Measurements from ENCODE around the gene MACROD2.
"Not testable (repeated sequence)": the region's sequence is repeated elsewhere in the genome, so short reads cannot be mapped to it uniquely, and the experiment has no call there.

The MACROD2 gene

DNA sequence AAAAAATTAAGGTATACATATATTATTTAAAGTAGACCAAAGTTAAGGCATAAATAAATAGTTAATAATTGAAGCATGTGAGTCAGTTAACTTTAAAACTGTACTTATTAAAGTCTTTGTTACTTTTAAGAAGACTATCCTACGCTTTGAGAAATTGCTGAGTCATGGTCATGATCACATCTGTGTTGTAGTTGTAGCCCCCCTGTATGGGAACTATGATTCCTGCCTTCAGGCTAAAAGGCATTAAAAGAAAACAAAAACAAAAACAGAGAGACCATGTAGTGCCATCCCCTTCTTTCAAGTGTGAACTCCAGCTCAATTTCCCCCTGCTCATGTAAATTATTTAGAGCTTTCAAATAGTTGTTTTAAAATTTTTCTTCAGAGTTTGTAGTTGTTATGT, 218.7 kb downstream of the MACROD2 start:
- Histone ChIP-seq H3K27me3 (no peaks in the 10 kb centered on the region), H3K4me1 (peaks cover 6% of the 10 kb centered on the region; the same call in 1 of the 2 replicates), H3K36me3 (no peaks in the 10 kb centered on the region), H3K4me3 (ENCODE audit: low read depth, low read length) (no peak overlapping the region), H3K9me3 (no peaks in the 10 kb centered on the region)
- no peak for DNase-seq
- TF ChIP-seq CTCF (IDR thresholded peaks at IDR 0.05; ENCODE audit: low read depth, low read length): no peak

DNA sequence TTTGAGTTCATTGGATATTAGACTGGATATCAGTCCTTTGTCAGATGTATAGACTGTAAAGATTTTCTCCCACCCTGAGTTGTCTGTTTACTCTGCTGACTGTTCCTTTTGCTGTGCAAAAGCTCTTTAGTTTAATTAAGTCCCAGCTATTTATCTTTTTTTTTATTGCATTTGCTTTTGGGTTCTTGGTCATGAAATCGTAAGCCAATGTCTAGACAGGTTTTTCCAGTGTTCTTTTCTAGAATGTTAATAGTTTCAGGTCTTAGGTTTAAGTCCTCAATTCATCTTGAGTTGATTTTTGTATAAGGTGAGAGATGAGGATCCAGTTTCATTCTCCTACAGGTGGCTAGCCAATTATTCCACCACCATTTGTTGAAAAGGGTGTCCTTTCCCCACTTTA, 220.6 kb downstream of the MACROD2 start:
- not testable (repeated sequence) for H3K9me3 ChIP-seq; H3K36me3 ChIP-seq; H3K4me1 ChIP-seq; DNase-seq; H3K4me3 ChIP-seq (ENCODE audit: low read depth, low read length); H3K27me3 ChIP-seq

- Histone ChIP-seq H3K4me1 (peaks cover 4% of the 10 kb centered on the region), H3K9me3 (no peaks in the 10 kb centered on the region), H3K36me3 (no peaks in the 10 kb centered on the region), H3K4me3 (ENCODE audit: low read depth, low read length) (no peak overlapping the region), H3K27me3 (no peaks in the 10 kb centered on the region)
- no peak for TF ChIP-seq CTCF (IDR thresholded peaks at IDR 0.05; ENCODE audit: low read depth, low read length)
- no peak for DNase-seq
Measured at GRCh38 chr20:14219801-14220461, 224.6 kb downstream of the MACROD2 start.

- DNase-seq: no peak
- no peaks in the 10 kb centered on the region for H3K27me3 ChIP-seq
- no peaks in the 10 kb centered on the region for H3K9me3 ChIP-seq
- no peak for TF ChIP-seq CTCF (IDR thresholded peaks at IDR 0.05; ENCODE audit: low read depth, low read length)
- H3K36me3 ChIP-seq: no peaks in the 10 kb centered on the region
- H3K4me1 ChIP-seq: peaks cover 7% of the 10 kb centered on the region
- H3K4me3 ChIP-seq (ENCODE audit: low read depth, low read length): no peak overlapping the region
Measured at GRCh38 chr20:14220986-14221385, 225.7 kb downstream of the MACROD2 start.

DNA sequence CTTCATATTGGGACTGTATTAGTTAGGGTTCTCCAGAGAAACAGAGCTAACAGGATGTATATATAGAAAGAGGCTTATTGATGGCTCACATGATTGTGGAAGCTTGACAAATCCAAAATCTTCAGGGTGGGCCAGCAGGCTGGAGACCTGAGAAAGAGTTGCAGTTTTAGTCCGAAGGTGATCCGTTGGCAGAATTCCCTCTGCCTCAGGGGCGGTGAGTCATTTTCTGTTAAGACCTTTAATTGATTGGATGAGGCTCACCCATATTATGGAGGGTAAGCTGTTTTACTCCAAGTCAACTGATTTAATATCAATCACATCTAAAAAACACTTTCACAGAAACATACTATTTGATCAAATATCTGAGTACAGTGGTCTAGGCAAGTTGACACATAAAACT, 228.5 kb downstream of the MACROD2 start:
- Histone ChIP-seq H3K36me3 (no peaks in the 10 kb centered on the region), H3K9me3 (no peaks in the 10 kb centered on the region), H3K4me3 (ENCODE audit: low read depth, low read length) (no peak overlapping the region), H3K27me3 (no peaks in the 10 kb centered on the region), H3K4me1 (peaks cover 7% of the 10 kb centered on the region)
- TF ChIP-seq CTCF (IDR thresholded peaks at IDR 0.05; ENCODE audit: low read depth, low read length): no peak
- DNase-seq: no peak

GRCh38 chr20:14226051-14227049, 231.0 kb downstream of the MACROD2 start:
- not testable (repeated sequence) for H3K36me3 ChIP-seq, H3K27me3 ChIP-seq, H3K4me1 ChIP-seq, H3K9me3 ChIP-seq
- peak; percentile 36 for DNase-seq
- peak overlapping the region; percentile 45 for H3K4me3 ChIP-seq (ENCODE audit: low read depth, low read length)

DNA sequence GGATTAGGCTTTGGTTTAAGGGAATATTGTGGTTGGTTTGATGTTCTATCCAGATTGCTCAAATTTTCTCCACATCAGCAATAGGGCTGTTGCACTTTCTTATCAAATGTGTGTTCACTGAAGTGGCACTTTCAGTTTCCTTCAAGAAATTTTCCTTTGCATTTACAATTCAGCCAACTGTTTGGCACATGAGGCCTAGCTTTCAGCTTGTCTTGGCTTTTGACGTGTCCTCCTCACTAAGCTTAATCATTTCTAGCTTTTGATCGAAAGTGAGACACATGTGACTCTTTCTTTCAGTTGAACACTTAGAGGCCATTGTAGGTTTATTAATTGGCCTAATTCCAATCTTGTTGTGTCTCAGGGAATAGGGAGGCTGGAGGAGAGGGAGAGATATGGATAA, 237.3 kb downstream of the MACROD2 start:
- Histone ChIP-seq H3K27me3 (no peaks in the 10 kb centered on the region), H3K4me1 (no peaks in the 10 kb centered on the region), H3K9me3 (no peaks in the 10 kb centered on the region), H3K36me3 (no peaks in the 10 kb centered on the region), H3K4me3 (ENCODE audit: low read depth, low read length) (no peak overlapping the region)
- TF ChIP-seq CTCF (IDR thresholded peaks at IDR 0.05; ENCODE audit: low read depth, low read length): no peak
- no peak for DNase-seq
